ENCODE results near the gene ILF2.

DNA sequence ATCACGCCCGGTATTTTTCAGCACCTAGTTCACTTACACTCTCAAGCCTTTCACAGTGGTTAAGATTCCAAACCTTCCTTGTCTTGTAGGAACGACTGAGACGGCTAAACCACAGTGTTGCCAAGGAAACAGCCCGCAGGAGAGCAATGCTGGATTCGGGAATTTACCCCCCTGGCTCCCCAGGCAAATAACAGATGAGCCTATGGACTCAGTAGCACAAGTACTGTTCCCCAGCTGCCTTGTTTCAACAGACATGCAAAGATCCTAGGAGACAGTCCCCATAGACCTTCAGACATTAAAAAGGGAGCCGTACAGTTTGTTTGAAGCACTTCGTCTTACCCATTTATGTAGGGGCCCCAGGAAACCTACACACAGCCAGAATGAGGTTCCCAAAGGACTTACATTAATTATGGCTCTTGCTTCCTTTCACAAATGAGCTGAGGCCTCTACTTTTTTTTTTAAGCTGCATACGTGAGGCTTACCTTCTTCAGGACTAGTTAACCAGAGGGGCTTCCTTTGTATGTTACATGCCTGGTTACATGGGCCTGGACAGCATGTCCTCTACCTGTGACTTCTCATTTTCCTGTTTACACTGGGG, 9.6 kb downstream of the ILF2 start:
- no peak for TF ChIP-seq POLR2A (IDR thresholded peaks at IDR 0.05)
- TF ChIP-seq, protein P1, sequence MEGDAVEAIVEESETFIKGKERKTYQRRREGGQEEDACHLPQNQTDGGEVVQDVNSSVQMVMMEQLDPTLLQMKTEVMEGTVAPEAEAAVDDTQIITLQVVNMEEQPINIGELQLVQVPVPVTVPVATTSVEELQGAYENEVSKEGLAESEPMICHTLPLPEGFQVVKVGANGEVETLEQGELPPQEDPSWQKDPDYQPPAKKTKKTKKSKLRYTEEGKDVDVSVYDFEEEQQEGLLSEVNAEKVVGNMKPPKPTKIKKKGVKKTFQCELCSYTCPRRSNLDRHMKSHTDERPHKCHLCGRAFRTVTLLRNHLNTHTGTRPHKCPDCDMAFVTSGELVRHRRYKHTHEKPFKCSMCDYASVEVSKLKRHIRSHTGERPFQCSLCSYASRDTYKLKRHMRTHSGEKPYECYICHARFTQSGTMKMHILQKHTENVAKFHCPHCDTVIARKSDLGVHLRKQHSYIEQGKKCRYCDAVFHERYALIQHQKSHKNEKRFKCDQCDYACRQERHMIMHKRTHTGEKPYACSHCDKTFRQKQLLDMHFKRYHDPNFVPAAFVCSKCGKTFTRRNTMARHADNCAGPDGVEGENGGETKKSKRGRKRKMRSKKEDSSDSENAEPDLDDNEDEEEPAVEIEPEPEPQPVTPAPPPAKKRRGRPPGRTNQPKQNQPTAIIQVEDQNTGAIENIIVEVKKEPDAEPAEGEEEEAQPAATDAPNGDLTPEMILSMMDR (IDR thresholded peaks at IDR 0.05) = no peak

Data from breast epithelium (tissue), 3 donors.